Measurements from ENCODE around the gene ABCA2. TPM values are rescaled to one million over a fixed set of nuclear protein-coding genes. Genes with fewer than 3 reads are reported as not detected.

ABCA2 gene, protein sequence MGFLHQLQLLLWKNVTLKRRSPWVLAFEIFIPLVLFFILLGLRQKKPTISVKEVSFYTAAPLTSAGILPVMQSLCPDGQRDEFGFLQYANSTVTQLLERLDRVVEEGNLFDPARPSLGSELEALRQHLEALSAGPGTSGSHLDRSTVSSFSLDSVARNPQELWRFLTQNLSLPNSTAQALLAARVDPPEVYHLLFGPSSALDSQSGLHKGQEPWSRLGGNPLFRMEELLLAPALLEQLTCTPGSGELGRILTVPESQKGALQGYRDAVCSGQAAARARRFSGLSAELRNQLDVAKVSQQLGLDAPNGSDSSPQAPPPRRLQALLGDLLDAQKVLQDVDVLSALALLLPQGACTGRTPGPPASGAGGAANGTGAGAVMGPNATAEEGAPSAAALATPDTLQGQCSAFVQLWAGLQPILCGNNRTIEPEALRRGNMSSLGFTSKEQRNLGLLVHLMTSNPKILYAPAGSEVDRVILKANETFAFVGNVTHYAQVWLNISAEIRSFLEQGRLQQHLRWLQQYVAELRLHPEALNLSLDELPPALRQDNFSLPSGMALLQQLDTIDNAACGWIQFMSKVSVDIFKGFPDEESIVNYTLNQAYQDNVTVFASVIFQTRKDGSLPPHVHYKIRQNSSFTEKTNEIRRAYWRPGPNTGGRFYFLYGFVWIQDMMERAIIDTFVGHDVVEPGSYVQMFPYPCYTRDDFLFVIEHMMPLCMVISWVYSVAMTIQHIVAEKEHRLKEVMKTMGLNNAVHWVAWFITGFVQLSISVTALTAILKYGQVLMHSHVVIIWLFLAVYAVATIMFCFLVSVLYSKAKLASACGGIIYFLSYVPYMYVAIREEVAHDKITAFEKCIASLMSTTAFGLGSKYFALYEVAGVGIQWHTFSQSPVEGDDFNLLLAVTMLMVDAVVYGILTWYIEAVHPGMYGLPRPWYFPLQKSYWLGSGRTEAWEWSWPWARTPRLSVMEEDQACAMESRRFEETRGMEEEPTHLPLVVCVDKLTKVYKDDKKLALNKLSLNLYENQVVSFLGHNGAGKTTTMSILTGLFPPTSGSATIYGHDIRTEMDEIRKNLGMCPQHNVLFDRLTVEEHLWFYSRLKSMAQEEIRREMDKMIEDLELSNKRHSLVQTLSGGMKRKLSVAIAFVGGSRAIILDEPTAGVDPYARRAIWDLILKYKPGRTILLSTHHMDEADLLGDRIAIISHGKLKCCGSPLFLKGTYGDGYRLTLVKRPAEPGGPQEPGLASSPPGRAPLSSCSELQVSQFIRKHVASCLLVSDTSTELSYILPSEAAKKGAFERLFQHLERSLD (N-terminal part only)
- total RNA-seq = 10 to 100 TPM; 23.7 to 49.2 (median 34.2) TPM
- long read RNA-seq, partial matches to known transcripts = 0 of 2 reads
- long read RNA-seq, other reads (novel, unspliced or antisense) = 2 of 2 reads

DNA sequence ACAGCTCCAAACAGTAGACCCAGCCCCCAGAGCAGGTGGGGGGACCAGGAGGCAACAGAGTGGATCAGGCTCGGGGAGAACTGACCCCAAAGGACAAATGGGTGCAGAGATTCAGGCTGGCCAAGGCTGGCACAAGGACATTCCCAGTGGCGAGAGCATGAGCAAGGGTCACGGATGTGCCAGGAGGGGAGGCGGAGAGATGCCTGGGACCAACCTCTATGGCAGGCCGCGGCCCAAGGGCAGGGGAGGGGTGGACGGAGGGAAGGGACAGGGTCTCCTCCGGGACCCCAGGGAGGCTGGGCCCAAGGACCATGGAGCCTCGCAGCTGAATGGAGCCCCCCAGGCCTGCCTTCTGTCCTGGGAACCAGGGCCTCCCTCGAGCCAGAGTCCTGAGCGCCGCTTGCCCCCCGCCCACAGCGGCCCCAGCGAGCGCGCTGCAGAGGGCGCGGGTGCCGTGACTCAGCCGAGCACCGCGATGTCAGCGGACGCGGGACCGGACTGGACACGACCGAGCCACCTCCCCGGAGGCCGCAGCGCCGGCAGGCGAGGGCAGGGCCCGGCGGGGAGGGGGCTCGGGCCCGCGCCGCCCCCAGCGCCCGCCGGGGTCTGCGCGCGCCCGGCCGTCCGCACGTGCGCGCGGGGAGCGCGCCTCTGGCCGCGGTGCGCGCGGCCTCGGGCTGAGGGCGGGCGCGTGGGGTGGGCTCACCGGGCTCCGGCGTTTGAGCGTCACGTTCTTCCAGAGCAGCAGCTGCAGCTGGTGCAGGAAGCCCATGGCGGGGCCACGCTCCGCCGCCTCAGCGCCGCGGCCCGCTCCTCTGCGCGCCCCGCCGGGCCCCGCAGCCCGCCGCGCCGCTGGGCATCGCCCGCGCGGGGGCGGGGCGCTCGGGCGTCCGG is at the start of gene ABCA2:
TSS of gene ABCA2 (minus strand) at position 869 of the 894 bp plus-strand sequence. CDS start at position 772, 97 bp downstream.
- Histone ChIP-seq H3K9me3 (no peaks in the 10 kb centered on the region), H3K36me3 (no peaks in the 10 kb centered on the region), H3K4me3 (peak within 1 kb of the TSS; percentile 51 to 60 (median 57)), H3K4me1 (peaks cover 0 to 56% (median 28%) of the 10 kb centered on the region in 4 donors), H3K27me3 (no peaks in the 10 kb centered on the region), H3K27ac (peak within 1 kb of the TSS; percentile 24 to 73 (median 33))
- WGBS (ENCODE audit: insufficient coverage, low coverage, low lambda C conversion rate, missing lambda C conversion rate) = under 1% methylated on average over 23 of the region's 95 CpGs
- peak in 1 of 3 donors; percentile 71 for DNase-seq
- TF ChIP-seq, protein P1, sequence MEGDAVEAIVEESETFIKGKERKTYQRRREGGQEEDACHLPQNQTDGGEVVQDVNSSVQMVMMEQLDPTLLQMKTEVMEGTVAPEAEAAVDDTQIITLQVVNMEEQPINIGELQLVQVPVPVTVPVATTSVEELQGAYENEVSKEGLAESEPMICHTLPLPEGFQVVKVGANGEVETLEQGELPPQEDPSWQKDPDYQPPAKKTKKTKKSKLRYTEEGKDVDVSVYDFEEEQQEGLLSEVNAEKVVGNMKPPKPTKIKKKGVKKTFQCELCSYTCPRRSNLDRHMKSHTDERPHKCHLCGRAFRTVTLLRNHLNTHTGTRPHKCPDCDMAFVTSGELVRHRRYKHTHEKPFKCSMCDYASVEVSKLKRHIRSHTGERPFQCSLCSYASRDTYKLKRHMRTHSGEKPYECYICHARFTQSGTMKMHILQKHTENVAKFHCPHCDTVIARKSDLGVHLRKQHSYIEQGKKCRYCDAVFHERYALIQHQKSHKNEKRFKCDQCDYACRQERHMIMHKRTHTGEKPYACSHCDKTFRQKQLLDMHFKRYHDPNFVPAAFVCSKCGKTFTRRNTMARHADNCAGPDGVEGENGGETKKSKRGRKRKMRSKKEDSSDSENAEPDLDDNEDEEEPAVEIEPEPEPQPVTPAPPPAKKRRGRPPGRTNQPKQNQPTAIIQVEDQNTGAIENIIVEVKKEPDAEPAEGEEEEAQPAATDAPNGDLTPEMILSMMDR (IDR thresholded peaks at IDR 0.05) = no peak
- TF ChIP-seq POLR2A (IDR thresholded peaks at IDR 0.05) = no peak
- peak in 1 of 4 donors; percentile 1 for ATAC-seq
- intact Hi-C loops (cut with DNase I) = no loop called here

DNA sequence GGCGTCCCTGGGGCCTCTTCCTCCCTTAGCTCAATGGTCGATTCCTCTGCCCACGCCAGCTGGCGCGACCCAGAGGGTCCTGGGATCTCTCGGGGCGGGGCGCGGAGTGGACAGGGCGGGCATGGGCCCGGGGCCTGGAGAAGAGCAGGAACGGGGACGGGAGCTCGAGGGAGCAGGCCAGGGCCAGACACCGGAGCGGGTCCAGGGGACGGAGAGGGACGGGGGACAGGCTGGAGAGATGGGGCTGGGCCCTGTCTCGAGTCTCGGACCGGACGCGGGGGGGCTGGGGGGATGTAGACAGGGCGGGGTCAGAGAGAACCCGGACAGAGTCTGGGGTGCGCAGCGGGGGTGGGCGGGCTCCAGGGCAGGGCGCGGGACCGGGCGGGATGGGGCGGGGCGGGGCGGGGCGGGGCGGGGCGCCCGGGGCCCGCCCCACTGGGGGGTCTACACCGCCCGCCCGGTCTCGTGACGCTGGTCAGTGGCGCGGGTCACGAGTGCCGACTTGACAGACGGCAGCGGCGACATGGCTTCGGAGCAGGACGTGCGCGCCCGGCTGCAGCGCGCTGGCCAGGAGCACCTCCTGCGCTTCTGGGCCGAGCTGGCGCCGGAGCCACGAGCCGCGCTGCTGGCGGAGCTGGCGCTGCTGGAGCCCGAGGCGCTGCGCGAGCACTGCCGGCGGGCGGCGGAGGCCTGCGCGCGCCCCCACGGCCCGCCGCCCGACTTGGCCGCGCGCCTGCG is 49.1 kb upstream of the ABCA2 start, which contains the start of gene UAP1L1:
TSS of gene UAP1L1 (plus strand) at position 508 of the 738 bp plus-strand sequence. CDS start at position 524, 16 bp downstream.
- H3K27ac ChIP-seq = peak within 1 kb of the TSS in 2 of 3 donors; percentile 24 to 51
- WGBS (ENCODE audit: insufficient coverage, low coverage, low lambda C conversion rate, missing lambda C conversion rate) = 6% methylated on average over 6 of the region's 87 CpGs
- ATAC-seq = peak; percentile 49 to 72 (median 61)

DNA sequence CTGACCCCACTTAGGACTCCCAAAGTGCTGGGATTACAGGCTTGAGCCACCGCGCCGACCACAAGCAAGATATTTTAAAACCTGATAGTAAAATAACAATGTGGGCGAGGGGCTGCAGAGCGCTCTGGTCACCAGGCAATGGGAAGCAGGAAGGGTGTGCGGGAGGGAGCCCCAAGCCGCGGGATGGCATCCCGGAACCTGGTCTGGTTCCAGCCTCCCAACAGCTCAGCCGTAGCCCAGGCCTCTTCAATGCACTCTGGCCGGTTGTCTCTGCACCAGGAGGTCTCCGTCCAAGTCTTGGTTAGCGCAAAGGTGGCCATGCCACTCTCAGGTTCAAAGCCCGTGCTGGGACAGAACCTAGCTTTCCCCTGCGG is 48.6 kb upstream of the ABCA2 start:
- Histone ChIP-seq H3K27ac (no peak overlapping the region), H3K9me3 (no peaks in the 10 kb centered on the region), H3K27me3 (peaks cover 0 to 16% of the 10 kb centered on the region in 2 donors), H3K36me3 (peaks cover 0 to 4% (median 0%) of the 10 kb centered on the region in 4 donors), H3K4me1 (peaks cover 0 to 10% (median 0%) of the 10 kb centered on the region in 4 donors), H3K4me3 (peak overlapping the region in 2 of 3 donors; percentile 9 to 11)
- TF ChIP-seq, protein P1 (IDR thresholded peaks at IDR 0.05) = no peak
- TF ChIP-seq POLR2A (IDR thresholded peaks at IDR 0.05) = no peak
- 92% methylated on average over 7 of the region's 15 CpGs for WGBS (ENCODE audit: insufficient coverage, low coverage, low lambda C conversion rate, missing lambda C conversion rate)
- no peak for DNase-seq
- ATAC-seq = no peak
- intact Hi-C loops (cut with DNase I) = no loop called here

More for the DNA sequence above, 49.1 kb upstream of the ABCA2 start, which contains the start of gene UAP1L1:
- TF ChIP-seq, protein P1 (IDR thresholded peaks at IDR 0.05) = no peak
- peak; percentile 31 for TF ChIP-seq POLR2A (IDR thresholded peaks at IDR 0.05)
- Histone ChIP-seq H3K4me1 (peaks cover 0 to 10% (median 0%) of the 10 kb centered on the region in 4 donors), H3K36me3 (peaks cover 0 to 4% (median 0%) of the 10 kb centered on the region in 4 donors), H3K4me3 (peak within 1 kb of the TSS; percentile 38 to 43 (median 40)), H3K27me3 (peaks cover 0 to 16% of the 10 kb centered on the region in 2 donors), H3K9me3 (no peaks in the 10 kb centered on the region)
- intact Hi-C loops (cut with DNase I) = no loop called here
- peak; percentile 76 to 84 (median 83) for DNase-seq
